ENCODE data around the gene RND3.

RND3 gene

DNA sequence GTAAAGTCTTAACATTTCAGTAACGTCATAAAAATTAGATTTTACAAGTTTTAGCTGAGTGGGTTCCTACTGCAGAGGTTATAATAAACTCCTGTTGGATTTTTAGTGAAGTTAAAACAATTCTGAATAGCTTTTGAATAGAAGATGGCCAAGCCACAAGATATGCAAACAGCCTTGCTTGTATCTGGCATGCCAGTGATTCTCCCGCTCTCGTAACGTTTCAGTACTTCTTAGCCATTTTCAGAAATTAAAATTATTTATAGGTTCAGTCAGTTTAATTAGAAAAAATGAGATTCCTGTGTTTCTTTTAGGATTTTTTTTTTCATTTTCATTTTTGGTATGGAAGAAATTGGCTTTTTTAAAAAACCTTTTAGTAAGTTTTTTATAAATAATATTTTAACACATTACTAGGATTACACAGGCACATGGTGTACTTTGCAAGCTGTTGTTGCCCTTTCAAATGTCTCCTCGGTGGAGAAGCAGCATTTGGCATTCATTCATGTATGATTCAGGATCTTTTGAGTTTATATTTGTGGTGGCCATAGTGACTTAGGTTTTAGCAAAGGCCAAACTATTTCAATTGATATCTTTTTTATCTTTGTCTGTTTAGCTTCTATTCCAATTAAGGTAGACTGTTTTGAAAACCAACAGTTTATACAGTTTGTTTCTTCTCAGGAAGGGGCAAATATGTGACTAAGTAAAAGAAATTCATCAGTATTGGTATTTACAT, 30.6 kb upstream of the RND3 start:
- Histone ChIP-seq H3K27me3 (ENCODE audit: insufficient read depth, low read length, poor library complexity) (no peaks in the 10 kb centered on the region), H2AFZ (ENCODE audit: low read depth, low read length) (no peak overlapping the region), H3K36me3 (ENCODE audit: insufficient read depth, low read length) (no peaks in the 10 kb centered on the region), H3K9ac (ENCODE audit: low read depth, low read length) (no peak overlapping the region), H3K4me3 (ENCODE audit: low read depth in 1 of 2, low read length in 2 of 2) (no peak overlapping the region), H3K4me1 (ENCODE audit: insufficient read depth, low read length) (no peaks in the 10 kb centered on the region), H3K4me2 (ENCODE audit: insufficient read depth, low read length) (no peak overlapping the region), H3K9me3 (ENCODE audit: insufficient read depth, low read length, severe bottlenecking) (peaks cover 3% of the 10 kb centered on the region), H3K27ac (ENCODE audit: low read length) (no peak overlapping the region), H4K20me1 (ENCODE audit: insufficient read depth, low read length) (no peaks in the 10 kb centered on the region), H3K79me2 (ENCODE audit: insufficient read depth, low read length) (no peaks in the 10 kb centered on the region)
- DNase-seq, result no peak
- ATAC-seq (ENCODE audit: insufficient read depth, low read depth), result no peak
- no peak for TF ChIP-seq EZH2 (IDR thresholded peaks at IDR 0.05; ENCODE audit: borderline replicate concordance, low read depth, low read length, severe bottlenecking)
- no peak for TF ChIP-seq CTCF (IDR thresholded peaks at IDR 0.05; ENCODE audit: borderline replicate concordance, extremely low read depth, low read length, poor library complexity, severe bottlenecking)

DNA sequence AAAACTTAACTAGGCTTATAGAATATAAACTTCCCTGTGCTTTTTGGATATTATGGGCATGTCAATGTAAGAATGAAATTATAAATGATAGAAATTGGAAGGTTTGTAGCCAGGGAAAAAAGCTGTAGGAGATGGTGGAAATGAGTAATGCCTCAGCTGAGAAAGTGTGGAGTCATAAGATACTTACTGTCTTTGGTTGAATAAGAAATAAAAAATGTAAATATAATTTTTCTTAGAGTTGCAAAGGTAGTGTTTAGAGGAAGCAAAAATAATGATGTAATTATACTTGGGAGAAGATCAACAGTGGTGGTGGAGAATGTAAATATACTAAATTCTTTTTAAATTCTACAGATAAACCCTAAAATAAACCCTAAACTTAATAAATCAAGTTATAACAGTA, 26.2 kb upstream of the RND3 start:
- no peaks in the 10 kb centered on the region for H3K4me1 ChIP-seq (ENCODE audit: insufficient read depth, low read length)
- H3K36me3 ChIP-seq (ENCODE audit: insufficient read depth, low read length), result no peaks in the 10 kb centered on the region
- H4K20me1 ChIP-seq (ENCODE audit: insufficient read depth, low read length), result no peaks in the 10 kb centered on the region
- H2AFZ ChIP-seq (ENCODE audit: low read depth, low read length), result no peak overlapping the region
- H3K27me3 ChIP-seq (ENCODE audit: insufficient read depth, low read length, poor library complexity), result no peaks in the 10 kb centered on the region
- H3K9ac ChIP-seq (ENCODE audit: low read depth, low read length), result no peak overlapping the region
- no peaks in the 10 kb centered on the region for H3K79me2 ChIP-seq (ENCODE audit: insufficient read depth, low read length)
- no peak overlapping the region for H3K4me2 ChIP-seq (ENCODE audit: insufficient read depth, low read length)
- DNase-seq (no peak), ATAC-seq (ENCODE audit: insufficient read depth, low read depth) (no peak)
- TF ChIP-seq EZH2 (IDR thresholded peaks at IDR 0.05; ENCODE audit: borderline replicate concordance, low read depth, low read length, severe bottlenecking) (no peak), CTCF (IDR thresholded peaks at IDR 0.05; ENCODE audit: borderline replicate concordance, extremely low read depth, low read length, poor library complexity, severe bottlenecking) (no peak)
- H3K9me3 ChIP-seq (ENCODE audit: insufficient read depth, low read length, severe bottlenecking), result no peaks in the 10 kb centered on the region
- no peak overlapping the region for H3K4me3 ChIP-seq (ENCODE audit: low read depth in 1 of 2, low read length in 2 of 2)
- no peak overlapping the region for H3K27ac ChIP-seq (ENCODE audit: low read length)

DNA sequence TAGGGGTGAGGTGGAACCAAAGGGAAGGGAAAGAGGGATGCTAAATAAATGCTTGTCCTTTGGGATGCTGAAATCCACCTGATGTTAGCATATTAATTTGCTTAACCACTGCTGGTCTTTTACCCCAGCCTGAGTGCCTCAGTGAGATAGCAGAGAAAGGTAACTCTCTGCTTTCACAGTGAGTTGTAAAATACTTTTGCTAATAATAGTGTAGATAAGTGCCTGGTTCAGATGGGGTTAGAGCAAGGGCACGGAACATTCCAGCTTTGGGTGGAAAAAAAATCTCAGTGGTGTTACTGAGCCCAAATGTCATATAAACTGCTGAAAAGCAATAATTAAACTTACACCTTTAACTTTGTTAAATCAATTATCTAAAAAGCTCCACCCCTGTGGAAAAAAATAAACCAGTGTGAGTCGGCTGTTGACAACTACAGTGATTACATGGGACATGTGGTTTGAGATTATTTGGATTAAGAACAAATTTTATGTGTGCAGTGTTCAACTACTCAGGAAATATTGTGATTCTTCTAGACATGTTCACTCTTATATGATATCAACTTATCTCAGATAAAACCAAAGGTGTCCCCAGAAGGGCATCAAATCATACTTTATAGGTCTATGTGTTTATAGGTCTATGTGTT, 21.1 kb upstream of the RND3 start:
- Histone ChIP-seq H3K79me2 (ENCODE audit: insufficient read depth, low read length) (no peaks in the 10 kb centered on the region), H3K9ac (ENCODE audit: low read depth, low read length) (no peak overlapping the region), H3K9me3 (ENCODE audit: insufficient read depth, low read length, severe bottlenecking) (no peaks in the 10 kb centered on the region), H4K20me1 (ENCODE audit: insufficient read depth, low read length) (no peaks in the 10 kb centered on the region), H3K27ac (ENCODE audit: low read length) (no peak overlapping the region), H3K36me3 (ENCODE audit: insufficient read depth, low read length) (no peaks in the 10 kb centered on the region), H3K4me1 (ENCODE audit: insufficient read depth, low read length) (peaks cover 11% of the 10 kb centered on the region), H3K27me3 (ENCODE audit: insufficient read depth, low read length, poor library complexity) (no peaks in the 10 kb centered on the region), H3K4me3 (ENCODE audit: low read depth in 1 of 2, low read length in 2 of 2) (no peak overlapping the region), H3K4me2 (ENCODE audit: insufficient read depth, low read length) (no peak overlapping the region), H2AFZ (ENCODE audit: low read depth, low read length) (no peak overlapping the region)
- TF ChIP-seq EZH2 (IDR thresholded peaks at IDR 0.05; ENCODE audit: borderline replicate concordance, low read depth, low read length, severe bottlenecking) (no peak), CTCF (IDR thresholded peaks at IDR 0.05; ENCODE audit: borderline replicate concordance, extremely low read depth, low read length, poor library complexity, severe bottlenecking) (no peak)
- DNase-seq, result no peak
- ATAC-seq (ENCODE audit: insufficient read depth, low read depth), result no peak

All from DND-41 (cell line).